Fibroblast of pulmonary artery (primary cell): ENCODE measurements around the gene LRRN3.
A peak's percentile ranks its signal among the peaks of the same experiment; 100 is the strongest.

Source experiments
- DNase-seq: peaks from one replicate; pipeline ENCODE4 v3.0.0-alpha.2; 2010; ENCODE audit warnings: low read depth
- H3K4me3 ChIP-seq: replicated peaks from 2 replicates; pipeline ENCODE4 v1.5.1; 2011; ENCODE audit warnings: low read depth, mild to moderate bottlenecking, control low read depth, low read length, moderate library complexity
- CTCF ChIP-seq: IDR thresholded peaks from 2 replicates; pipeline ENCODE4 v1.5.1; 2011; ENCODE audit warnings: mild to moderate bottlenecking, control low read depth, low read length, inconsistent platforms; ENCODE audit errors: missing control alignments

The LRRN3 gene

DNA sequence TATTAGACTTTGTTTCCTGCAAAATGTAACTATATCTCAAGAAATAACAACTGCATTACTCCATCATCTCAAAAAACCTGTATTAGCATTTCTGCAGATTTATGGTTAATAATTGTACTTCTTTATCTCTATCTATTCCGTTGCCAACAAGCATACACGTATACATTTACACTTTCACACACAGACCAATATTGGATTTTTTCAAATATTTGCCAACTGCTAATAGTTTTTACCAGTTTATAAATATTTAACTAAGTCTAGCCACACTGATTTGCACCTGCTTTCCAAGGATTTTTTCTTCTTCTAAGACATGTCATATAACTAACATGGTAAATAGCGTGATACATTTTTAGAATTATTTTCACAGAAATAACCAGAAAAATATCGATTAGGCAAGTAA is 12.2 kb downstream of the LRRN3 start:
- no peak for TF ChIP-seq CTCF
- no peak overlapping the region for H3K4me3 ChIP-seq
- no peak for DNase-seq

- no peak for TF ChIP-seq CTCF
Observed at GRCh38 chr7:111103678-111104274, 12.8 kb downstream of the LRRN3 start.

DNA sequence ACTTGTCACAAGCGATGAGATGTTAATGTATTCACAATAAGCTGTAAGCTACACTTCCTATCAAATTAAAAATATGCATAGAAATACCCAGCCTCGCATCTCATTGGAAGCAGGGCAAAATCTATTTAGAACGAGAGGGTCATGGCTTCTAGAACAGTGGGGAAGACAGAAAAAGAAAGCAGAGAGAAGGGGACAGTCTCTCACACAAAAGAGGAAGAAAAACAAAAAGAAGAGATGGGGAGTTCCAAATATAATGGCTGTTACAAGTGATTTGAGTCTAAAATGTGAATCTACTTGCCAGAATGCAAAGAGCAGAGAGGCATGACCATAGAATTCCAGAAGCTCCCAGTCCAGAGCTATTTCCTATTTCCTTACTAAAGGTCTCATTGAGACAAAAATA is 13.8 kb downstream of the LRRN3 start:
- no peak for TF ChIP-seq CTCF
- DNase-seq, result no peak
- H3K4me3 ChIP-seq, result no peak overlapping the region

More at GRCh38 chr7:111103678-111104274, 12.8 kb downstream of the LRRN3 start:
- no peak for DNase-seq
- no peak overlapping the region for H3K4me3 ChIP-seq

DNA sequence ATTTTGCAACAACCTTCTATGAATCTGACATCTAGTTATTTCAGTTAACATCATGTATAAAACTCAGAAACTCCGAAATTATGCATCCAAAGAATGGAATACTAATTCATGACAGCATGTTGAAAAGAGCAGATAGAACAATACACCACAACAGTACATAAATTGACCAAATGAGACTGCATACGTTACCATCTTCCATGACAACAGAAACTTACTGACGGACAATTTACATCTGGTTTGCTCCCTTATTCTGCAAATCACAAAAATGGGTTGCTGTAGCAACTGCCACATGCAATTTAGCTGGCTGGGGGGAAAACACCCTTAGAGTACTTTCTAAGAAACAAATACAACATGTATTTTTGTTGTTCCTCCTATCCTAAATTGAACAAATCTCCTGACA is 14.3 kb downstream of the LRRN3 start:
- no peak overlapping the region for H3K4me3 ChIP-seq
- TF ChIP-seq CTCF, result no peak

GRCh38 chr7:111107579-111107978 is 16.7 kb downstream of the LRRN3 start:
- no peak for TF ChIP-seq CTCF
- peak; percentile 71 for DNase-seq
- H3K4me3 ChIP-seq, result no peak overlapping the region

More for the DNA sequence above, 14.3 kb downstream of the LRRN3 start:
- DNase-seq, result no peak

DNA sequence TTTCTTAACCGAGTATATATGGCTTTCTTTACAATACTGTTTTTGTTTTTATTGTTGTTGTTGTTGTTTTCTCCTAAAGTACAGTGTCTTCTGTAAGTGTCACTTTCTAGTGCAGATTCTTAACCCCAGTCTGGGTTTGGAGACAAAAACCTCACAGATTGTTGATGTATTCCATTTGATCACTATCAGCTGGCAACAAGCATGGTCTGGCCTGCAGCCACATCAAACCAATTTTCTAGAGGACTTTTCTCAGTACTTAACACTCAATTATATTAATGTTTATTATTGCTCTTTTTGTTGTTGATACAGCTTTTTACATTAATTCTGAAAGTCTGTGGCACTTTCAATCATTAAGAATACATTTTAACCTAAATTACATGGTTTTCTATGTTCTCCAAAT is 17.1 kb downstream of the LRRN3 start:
- no peak overlapping the region for H3K4me3 ChIP-seq
- no peak for TF ChIP-seq CTCF
- no peak for DNase-seq

DNA sequence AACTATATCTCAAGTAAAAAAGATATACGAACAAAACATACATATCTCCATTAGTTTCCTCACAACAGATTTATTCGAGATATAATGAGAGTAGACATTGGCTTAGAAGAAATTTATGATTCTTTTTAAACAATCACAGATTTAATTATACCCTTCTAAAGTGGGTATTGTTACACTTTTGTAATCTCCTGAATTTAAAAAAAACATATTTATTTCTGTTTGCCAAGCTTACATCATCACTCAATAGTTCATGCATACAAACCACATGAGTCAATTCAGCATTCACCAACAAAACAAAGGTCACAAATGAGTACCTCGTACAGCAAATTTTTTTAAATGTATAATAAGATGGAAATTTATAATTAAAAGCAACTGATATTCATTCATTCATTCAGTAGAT is 17.6 kb downstream of the LRRN3 start:
- no peak for TF ChIP-seq CTCF
- no peak overlapping the region for H3K4me3 ChIP-seq
- peak; percentile 71 for DNase-seq
